Tibial nerve (tissue), 4 donors: ENCODE data around the gene DAB1.

Experiments
- CTCF ChIP-seq, 5 experiments: fragments of 200-600 bp in 3 of 5; fragments of 450-650 bp in 2 of 5; sonication (generic) in 3 of 5; IDR thresholded peaks; one replicate each; pipeline ENCODE4 v1.5.1; 2016 to 2019; ENCODE audit warnings: antibody characterized with exemption in 5 of 5, mild to moderate bottlenecking in 3 of 5, moderate library complexity in 2 of 5
- EP300 ChIP-seq, 2 donors: sonication (generic); formaldehyde crosslinking; IDR thresholded peaks; one replicate each; pipeline ENCODE4 v1.6.1; 2017; ENCODE audit warnings: antibody characterized with exemption in 2 of 2, mild to moderate bottlenecking in 1 of 2
- POLR2A ChIP-seq, 2 donors: fragments of 450-650 bp; IDR thresholded peaks; one replicate each; pipeline ENCODE4 v1.6.1; 2017; ENCODE audit warnings: antibody characterized with exemption in 2 of 2, mild to moderate bottlenecking in 2 of 2, moderate library complexity in 2 of 2

GRCh38 chr1:57089221-57089620, 334.6 kb downstream of the DAB1 start:
- TF ChIP-seq CTCF (IDR thresholded peaks at IDR 0.05) (no peak), POLR2A (IDR thresholded peaks at IDR 0.05) (no peak), EP300 (IDR thresholded peaks at IDR 0.05) (no peak)
